Loucy (cell line): ENCODE data around the gene LARP4.

ENCODE experiments used
- H2AFZ ChIP-seq: fragments of 200-600 bp; sonication (generic); 2 replicates; pipeline ENCODE4 v1.6.0; 2016; ENCODE audit warnings: antibody characterized with exemption, mild to moderate bottlenecking, low read length, moderate library complexity
- H3F3A ChIP-seq: fragments of 200-600 bp; 2 replicates; pipeline ENCODE4 v1.6.0; 2016; ENCODE audit warnings: antibody characterized with exemption, low read depth, mild to moderate bottlenecking
- H3K27me3 ChIP-seq: fragments of 200-600 bp; sonication (generic); 2 replicates; pipeline ENCODE4 v1.6.1; 2014; ENCODE audit warnings: low read length, mild to moderate bottlenecking; ENCODE audit not compliant: insufficient read depth, poor library complexity, severe bottlenecking
- H3K36me3 ChIP-seq: fragments of 200-600 bp; sonication (generic); 2 replicates; pipeline ENCODE4 v1.6.1; 2016; ENCODE audit warnings: low read length; ENCODE audit not compliant: insufficient read depth
- H3K4me1 ChIP-seq: fragments of 200-600 bp; sonication (generic); 2 replicates; pipeline ENCODE4 v1.5.1; 2014; ENCODE audit warnings: low read length, mild to moderate bottlenecking; ENCODE audit not compliant: insufficient read depth, poor library complexity, severe bottlenecking
- H3K4me2 ChIP-seq: fragments of 200-600 bp; sonication (generic); 2 replicates; pipeline ENCODE4 v1.6.0; 2014; ENCODE audit warnings: antibody characterized with exemption, low read length, low read depth, mild to moderate bottlenecking; ENCODE audit not compliant: poor library complexity, severe bottlenecking
- H3K4me3 ChIP-seq: fragments of 200-600 bp; sonication (generic); 2 replicates; pipeline ENCODE4 v1.5.1; 2014; ENCODE audit warnings: low read length, mild to moderate bottlenecking, mixed read lengths; ENCODE audit not compliant: poor library complexity, severe bottlenecking
- H3K79me2 ChIP-seq: fragments of 200-600 bp; sonication (generic); 2 replicates; pipeline ENCODE4 v1.6.1; 2014; ENCODE audit warnings: low read length; ENCODE audit not compliant: insufficient read depth
- H3K9ac ChIP-seq: fragments of 200-600 bp; sonication (generic); 2 replicates; pipeline ENCODE4 v1.6.0; 2014; ENCODE audit warnings: mild to moderate bottlenecking, low read depth, low read length, moderate library complexity; ENCODE audit not compliant: poor library complexity, severe bottlenecking
- H3K9me2 ChIP-seq: fragments of 200-600 bp; sonication (generic); replicated peaks from 2 replicates; pipeline ENCODE4 v1.6.1; 2016; ENCODE audit warnings: low read depth, low read length, mixed read lengths
- H3K9me3 ChIP-seq: fragments of 200-600 bp; sonication (generic); 2 replicates; pipeline ENCODE4 v1.6.1; 2014; ENCODE audit warnings: mild to moderate bottlenecking, antibody characterized with exemption, low read length, low read depth; ENCODE audit not compliant: insufficient read depth
- H4K20me1 ChIP-seq: fragments of 200-600 bp; sonication (generic); 2 replicates; pipeline ENCODE4 v1.6.0; 2014; ENCODE audit warnings: antibody characterized with exemption, low read length, mild to moderate bottlenecking; ENCODE audit not compliant: insufficient read depth, poor library complexity, severe bottlenecking
- CTCF ChIP-seq: fragments of 200-600 bp; sonication (generic); conservative IDR thresholded peaks from 2 replicates; pipeline ENCODE4 v1.5.1; 2014; ENCODE audit warnings: mild to moderate bottlenecking, antibody characterized with exemption, low read length
- EZH2phosphoT487 ChIP-seq: fragments of 200-600 bp; IDR thresholded peaks from 2 replicates; pipeline ENCODE4 v1.6.1; 2018; ENCODE audit warnings: antibody characterized with exemption, mild to moderate bottlenecking, moderate library complexity, borderline replicate concordance

LARP4 gene

GRCh38 chr12:50400638-50401499, at the start of gene LARP4:
LARP4 (plus strand) TSS chr12:50400885; CDS start chr12:50401011, 126 bp downstream.
- Histone ChIP-seq H4K20me1 (peaks cover 41% of the 10 kb centered on the region), H3K27me3 (peaks cover 9% of the 10 kb centered on the region), H3K79me2 (peaks cover 51% of the 10 kb centered on the region), H3K9ac (peak within 1 kb of the TSS; percentile 89), H3K4me2 (peak within 1 kb of the TSS; percentile 80), H3K4me3 (peak within 1 kb of the TSS; percentile 96), H3F3A (no peaks in the 10 kb centered on the region; the same call in 1 of the 2 replicates), H3K9me2 (no peaks in the 10 kb centered on the region), H3K36me3 (no peaks in the 10 kb centered on the region), H2AFZ (peak within 1 kb of the TSS; percentile 83), H3K4me1 (peaks cover 29% of the 10 kb centered on the region), H3K9me3 (no peaks in the 10 kb centered on the region)
- TF ChIP-seq CTCF (no peak), EZH2phosphoT487 (no peak)

- no peak overlapping the region for H3K4me2 ChIP-seq
- H3F3A ChIP-seq: no peaks in the 10 kb centered on the region
- H3K9me3 ChIP-seq: no peaks in the 10 kb centered on the region
- peaks cover 15% of the 10 kb centered on the region for H3K4me1 ChIP-seq
- H4K20me1 ChIP-seq: no peaks in the 10 kb centered on the region
- no peak overlapping the region for H3K9ac ChIP-seq
- H3K9me2 ChIP-seq: 0 out of 2 replicates have a peak, but pooled peaks cover 4% of the 10 kb centered on the region
- H3K79me2 ChIP-seq: no peaks in the 10 kb centered on the region
- TF ChIP-seq EZH2phosphoT487 (no peak), CTCF (no peak)
- H3K27me3 ChIP-seq: no peaks in the 10 kb centered on the region
- no peak overlapping the region for H2AFZ ChIP-seq
- no peak overlapping the region for H3K4me3 ChIP-seq
- no peaks in the 10 kb centered on the region for H3K36me3 ChIP-seq
Observed at GRCh38 chr12:50351120-50352043, 49.3 kb upstream of the LARP4 start.

- H3K9me3 ChIP-seq: no peaks in the 10 kb centered on the region
- H2AFZ ChIP-seq: peak overlapping the region; percentile 91
- peaks cover 15% of the 10 kb centered on the region for H3K4me1 ChIP-seq
- peak overlapping the region; percentile 42 for H3K9ac ChIP-seq
- TF ChIP-seq EZH2phosphoT487 (no peak), CTCF (no peak)
- H3K9me2 ChIP-seq: 0 out of 2 replicates have a peak, but pooled peaks cover 4% of the 10 kb centered on the region
- no peak overlapping the region for H3K4me3 ChIP-seq
- no peaks in the 10 kb centered on the region for H3K27me3 ChIP-seq
- H3K36me3 ChIP-seq: no peaks in the 10 kb centered on the region
- H4K20me1 ChIP-seq: no peaks in the 10 kb centered on the region
- H3K4me2 ChIP-seq: no peak overlapping the region
- H3K79me2 ChIP-seq: no peaks in the 10 kb centered on the region
- no peaks in the 10 kb centered on the region for H3F3A ChIP-seq
Observed at GRCh38 chr12:50353404-50353803, 47.3 kb upstream of the LARP4 start.
